HFFc6 (cell line): Measurements from ENCODE around the gene BTG1. TPM values are rescaled to one million over a fixed set of nuclear protein-coding genes. Genes with fewer than 3 reads are reported as not detected.

Source experiments
- DNase-seq: peaks from one replicate; pipeline ENCODE4 v3.0.0-alpha.2; 2018
- H3K27ac Mint-ChIP-seq: 2 replicates; pipeline ENCODE4 v1.8.0; 2020; ENCODE audit warnings: mild to moderate bottlenecking, mixed read lengths
- H3K27me3 Mint-ChIP-seq: 2 replicates; pipeline ENCODE4 v1.8.0; 2021; ENCODE audit warnings: mild to moderate bottlenecking, moderate library complexity, mixed read lengths; ENCODE audit not compliant: insufficient read depth
- H3K36me3 Mint-ChIP-seq: 2 replicates; pipeline ENCODE4 v1.8.0; 2021; ENCODE audit warnings: low read depth, mixed read lengths
- H3K4me1 Mint-ChIP-seq: 2 replicates; pipeline ENCODE4 v1.8.0; 2020; ENCODE audit warnings: low read depth, mixed read lengths
- H3K4me3 Mint-ChIP-seq: 2 replicates; pipeline ENCODE4 v1.8.0; 2020; ENCODE audit warnings: mild to moderate bottlenecking, moderate library complexity, mixed read lengths
- H3K9me3 Mint-ChIP-seq: 2 replicates; pipeline ENCODE4 v1.8.0; 2020; ENCODE audit warnings: mild to moderate bottlenecking, mixed read lengths
- CTCF ChIP-seq: fragments of 200-600 bp; sonication (generic); IDR thresholded peaks from 2 replicates; pipeline ENCODE4 v1.5.0; 2021; ENCODE audit warnings: antibody characterized with exemption, mild to moderate bottlenecking
- total RNA-seq, 6 experiments: library from RNA; stranded (reverse); fragmentation: NEBNext Ultra II Directional; extraction: Animal tissue kit (Norgen Biotek cat#: 25700); gene quantifications; 2 replicates in 1 of 6; 3 replicates in 5 of 6; pipeline ENCODE4 v1.2.3, GENCODE V29; 2021

Gene BTG1
- total RNA-seq, 6 experiments from 2014 or later = 38.7 to 49.9 (median 45.3) TPM

- DNase-seq = peak; percentile 66
- H3K4me1 Mint-ChIP-seq = peaks cover 47% of the 10 kb centered on the region
- H3K27me3 Mint-ChIP-seq = peaks cover 11% of the 10 kb centered on the region
- peak; percentile 56; the same call in 1 of the 2 replicates for TF ChIP-seq CTCF
- H3K36me3 Mint-ChIP-seq = peaks cover 45% of the 10 kb centered on the region
- H3K27ac Mint-ChIP-seq = peak overlapping the region; percentile 97
- H3K9me3 Mint-ChIP-seq = peaks cover 5% of the 10 kb centered on the region; the same call in 1 of the 2 replicates
- peak overlapping the region; percentile 99 for H3K4me3 Mint-ChIP-seq
These were observed 790 bp downstream of the BTG1 start for GRCh38 chr12:92144631-92145480.

GRCh38 chr12:92143686-92144630 is 1.7 kb downstream of the BTG1 start:
- peak overlapping the region; percentile 97 for H3K27ac Mint-ChIP-seq
- peak; percentile 88 for TF ChIP-seq CTCF
- H3K4me3 Mint-ChIP-seq = peak overlapping the region; percentile 99
- peaks cover 10% of the 10 kb centered on the region for H3K27me3 Mint-ChIP-seq
- peaks cover 56% of the 10 kb centered on the region for H3K4me1 Mint-ChIP-seq
- peaks cover 5% of the 10 kb centered on the region; the same call in 1 of the 2 replicates for H3K9me3 Mint-ChIP-seq
- peaks cover 45% of the 10 kb centered on the region for H3K36me3 Mint-ChIP-seq
- peak; percentile 98 for DNase-seq

GRCh38 chr12:92143258-92143657 is 2.4 kb downstream of the BTG1 start:
- Mint-ChIP-seq H3K9me3 (peaks cover 5% of the 10 kb centered on the region; the same call in 1 of the 2 replicates), H3K36me3 (peaks cover 47% of the 10 kb centered on the region), H3K27ac (peak overlapping the region; percentile 97), H3K27me3 (peaks cover 10% of the 10 kb centered on the region), H3K4me3 (peak overlapping the region; percentile 99), H3K4me1 (peaks cover 63% of the 10 kb centered on the region)
- no peak for DNase-seq
- no peak for TF ChIP-seq CTCF

GRCh38 chr12:92142251-92142926 is 3.3 kb downstream of the BTG1 start:
- DNase-seq = no peak
- peak overlapping the region; percentile 99 for H3K4me3 Mint-ChIP-seq
- no peak for TF ChIP-seq CTCF
- H3K27ac Mint-ChIP-seq = peak overlapping the region; percentile 97
- H3K9me3 Mint-ChIP-seq = peaks cover 5% of the 10 kb centered on the region; the same call in 1 of the 2 replicates
- peaks cover 49% of the 10 kb centered on the region for H3K36me3 Mint-ChIP-seq
- H3K27me3 Mint-ChIP-seq = peaks cover 10% of the 10 kb centered on the region
- peaks cover 68% of the 10 kb centered on the region for H3K4me1 Mint-ChIP-seq

- H3K9me3 Mint-ChIP-seq = peaks cover 5% of the 10 kb centered on the region; the same call in 1 of the 2 replicates
- no peak for DNase-seq
- peak overlapping the region; percentile 47 for H3K27ac Mint-ChIP-seq
- peaks cover 10% of the 10 kb centered on the region for H3K27me3 Mint-ChIP-seq
- peak overlapping the region; percentile 99 for H3K4me3 Mint-ChIP-seq
- peaks cover 68% of the 10 kb centered on the region for H3K4me1 Mint-ChIP-seq
- no peak for TF ChIP-seq CTCF
- peaks cover 55% of the 10 kb centered on the region for H3K36me3 Mint-ChIP-seq
These were observed 4.0 kb downstream of the BTG1 start for GRCh38 chr12:92141591-92142121.
